GM18861 (cell line): ENCODE data around the gene CLEC1A.

Source experiments
- ATAC-seq: cut with Tn5 transposase; IDR thresholded peaks from one replicate; pipeline ENCODE4 v1.9.1; 2021; ENCODE audit not compliant: unreplicated experiment

Gene CLEC1A

GRCh38 chr12:10098791-10099190 lies at the start of gene CLEC1A:
Gene CLEC1A (minus strand): TSS chr12:10098985. CDS start chr12:10098922, 63 bp downstream.
- no peak for ATAC-seq

GRCh38 chr12:10147714-10148403 lies 49.1 kb upstream of the CLEC1A start:
- ATAC-seq = peak; percentile 55

GRCh38 chr12:10142976-10143589 lies 44.3 kb upstream of the CLEC1A start:
- no peak for ATAC-seq

GRCh38 chr12:10140001-10140400 lies 41.2 kb upstream of the CLEC1A start:
- ATAC-seq = no peak

- ATAC-seq = no peak
These were observed 37.9 kb upstream of the CLEC1A start for GRCh38 chr12:10136637-10137205.

GRCh38 chr12:10135126-10135525 lies 36.3 kb upstream of the CLEC1A start:
- no peak for ATAC-seq

- no peak for ATAC-seq
These were observed 34.1 kb upstream of the CLEC1A start for GRCh38 chr12:10132850-10133370.

- ATAC-seq = no peak
These were observed 32.4 kb upstream of the CLEC1A start for GRCh38 chr12:10131111-10131690.

- ATAC-seq = peak; percentile 97
These were observed 31.3 kb upstream of the CLEC1A start, which contains the start of gene CLEC7A for GRCh38 chr12:10130042-10130441. Gene CLEC7A (minus strand): TSS chr12:10130199. CDS start chr12:10130082, 117 bp downstream.

- ATAC-seq = no peak
These were observed 29.9 kb upstream of the CLEC1A start for GRCh38 chr12:10128687-10129086.

GRCh38 chr12:10126413-10126812 lies 27.6 kb upstream of the CLEC1A start:
- ATAC-seq = no peak

GRCh38 chr12:10122689-10123088 lies 23.9 kb upstream of the CLEC1A start:
- no peak for ATAC-seq

GRCh38 chr12:10121278-10121677 lies 22.5 kb upstream of the CLEC1A start:
- no peak for ATAC-seq

GRCh38 chr12:10119066-10119465 lies 20.3 kb upstream of the CLEC1A start:
- no peak for ATAC-seq

- no peak for ATAC-seq
These were observed 17.1 kb upstream of the CLEC1A start for GRCh38 chr12:10115890-10116289.

- no peak for ATAC-seq
These were observed 16.5 kb upstream of the CLEC1A start for GRCh38 chr12:10115311-10115710.

- no peak for ATAC-seq
These were observed 15.1 kb upstream of the CLEC1A start for GRCh38 chr12:10113920-10114319.

GRCh38 chr12:10113075-10113474 lies 14.3 kb upstream of the CLEC1A start:
- ATAC-seq = no peak

GRCh38 chr12:10111451-10111850 lies 12.7 kb upstream of the CLEC1A start:
- ATAC-seq = no peak

GRCh38 chr12:10110256-10110844 lies 11.6 kb upstream of the CLEC1A start:
- ATAC-seq = no peak

GRCh38 chr12:10102322-10102721 lies 3.5 kb upstream of the CLEC1A start:
- no peak for ATAC-seq
